Natural killer cell (primary cell): ENCODE data around the gene GSTM1. TPM values are rescaled to one million over a fixed set of nuclear protein-coding genes. Genes with fewer than 3 reads are reported as not detected.

Source experiments
- ATAC-seq, 3 donors: fragments of 150-1000 bp in 2 of 3; fragments of 200-7000 bp in 1 of 3; cut with Tn5 transposase; 1 replicate in 1 of 3; 2 replicates in 2 of 3; pipeline ENCODE4 v1.10.0; 2021; ENCODE audit warnings: mild to moderate bottlenecking in 2 of 3, moderate library complexity in 2 of 3
- DNase-seq, 2 donors: peaks; one replicate each; pipeline versions ENCODE4 v3.0.0 to v3.0.0-alpha.2; 2013 to 2021; ENCODE audit warnings: mixed read lengths in 1 of 2
- H3K27ac ChIP-seq: one replicate; pipeline ENCODE4 v1.5.1; 2013; ENCODE audit warnings: mild to moderate bottlenecking, low read length
- H3K27me3 ChIP-seq: one replicate; pipeline ENCODE4 v1.6.1; 2013; ENCODE audit warnings: low read length; ENCODE audit not compliant: control insufficient read depth, insufficient read depth
- H3K36me3 ChIP-seq: one replicate; pipeline ENCODE4 v1.6.1; 2013; ENCODE audit warnings: low read length; ENCODE audit not compliant: control insufficient read depth, insufficient read depth
- H3K4me1 ChIP-seq: one replicate; pipeline ENCODE4 v1.6.1; 2013; ENCODE audit warnings: low read length; ENCODE audit not compliant: control insufficient read depth, insufficient read depth
- H3K4me3 ChIP-seq: one replicate; pipeline ENCODE4 v1.5.1; 2013; ENCODE audit warnings: low read length
- H3K9me3 ChIP-seq: one replicate; pipeline ENCODE4 v1.6.1; 2013; ENCODE audit warnings: low read length; ENCODE audit not compliant: control insufficient read depth, insufficient read depth
- H3K27ac Mint-ChIP-seq, 2 donors: one replicate each; pipeline ENCODE4 v1.8.0; 2022; ENCODE audit warnings: mild to moderate bottlenecking in 2 of 2, mixed read lengths in 2 of 2, moderate library complexity in 1 of 2
- H3K27me3 Mint-ChIP-seq, 2 donors: one replicate each; pipeline ENCODE4 v1.8.0; 2022; ENCODE audit warnings: low read depth in 2 of 2, mixed read lengths in 2 of 2
- H3K36me3 Mint-ChIP-seq: one replicate; pipeline ENCODE4 v1.8.0; 2022; ENCODE audit warnings: mixed read lengths
- H3K4me1 Mint-ChIP-seq, 2 donors: one replicate each; pipeline ENCODE4 v1.8.0; 2022; ENCODE audit warnings: mixed read lengths in 2 of 2
- H3K4me3 Mint-ChIP-seq: one replicate; pipeline ENCODE4 v1.8.0; 2022; ENCODE audit warnings: mild to moderate bottlenecking, moderate library complexity, mixed read lengths
- H3K9me3 Mint-ChIP-seq, 2 donors: one replicate each; pipeline ENCODE4 v1.8.0; 2022; ENCODE audit warnings: mixed read lengths in 2 of 2
- CTCF ChIP-seq: fragments of 200-600 bp; IDR thresholded peaks from one replicate; pipeline ENCODE4 v1.8.0; 2022; ENCODE audit warnings: antibody characterized with exemption
- WGBS: methylation state at CpG from one replicate; pipeline ENCODE4 v1.1.7; 2013; ENCODE audit warnings: missing lambda C conversion rate; ENCODE audit not compliant: insufficient coverage; 5-methylcytosine and 5-hydroxymethylcytosine counted together
- intact Hi-C: fragments of 100-400 bp; cut with micrococcal nuclease; formaldehyde crosslinking; loops from one replicate; pipeline ENCODE4 v1.14.2; 2022
- total RNA-seq, 4 donors: library from RNA; stranded (reverse); fragments of 120-200 nt in 1 of 4; gene quantifications; one replicate each; pipeline versions ENCODE4 v1.2.3 to v1.2.4, GENCODE V29; 2013 to 2022

Gene GSTM1
- total RNA-seq, 3 donors from 2014 or later (not counting 1 experiment from before 2014, with no cell fraction given), result 31.9 to 34.7 TPM; not detected in 1

GRCh38 chr1:109722908-109723691 is 35.5 kb downstream of the GSTM1 start:
- DNase-seq (no peak), ATAC-seq (no peak)
- no peak overlapping the region for H3K27ac ChIP-seq
- Mint-ChIP-seq H3K27me3 (peaks cover 6 to 9% of the 10 kb centered on the region in 2 donors), H3K4me3 (no peak overlapping the region), H3K4me1 (no peaks in the 10 kb centered on the region), H3K9me3 (no peaks in the 10 kb centered on the region), H3K36me3 (no peaks in the 10 kb centered on the region), H3K27ac (no peak overlapping the region)
- intact Hi-C loops, result no loop called here
- no peak overlapping the region for H3K4me3 ChIP-seq
- no peaks in the 10 kb centered on the region for H3K9me3 ChIP-seq
- H3K27me3 ChIP-seq, result no peaks in the 10 kb centered on the region
- WGBS, result 96% methylated on average over 5 of the region's 7 CpGs
- H3K4me1 ChIP-seq, result no peaks in the 10 kb centered on the region
- no peaks in the 10 kb centered on the region for H3K36me3 ChIP-seq
- TF ChIP-seq CTCF, result no peak

GRCh38 chr1:109724933-109725332 is 37.3 kb downstream of the GSTM1 start:
- no peak for TF ChIP-seq CTCF
- Histone ChIP-seq H3K27me3 (no peaks in the 10 kb centered on the region), H3K4me1 (no peaks in the 10 kb centered on the region), H3K4me3 (no peak overlapping the region), H3K27ac (no peak overlapping the region), H3K36me3 (no peaks in the 10 kb centered on the region), H3K9me3 (no peaks in the 10 kb centered on the region)
- intact Hi-C loops, result no loop called here
- Mint-ChIP-seq H3K27ac (no peak overlapping the region), H3K4me1 (no peaks in the 10 kb centered on the region), H3K27me3 (peaks cover 6 to 9% of the 10 kb centered on the region in 2 donors), H3K36me3 (no peaks in the 10 kb centered on the region), H3K4me3 (no peak overlapping the region), H3K9me3 (no peaks in the 10 kb centered on the region)
- ATAC-seq (no peak), DNase-seq (no peak)
- 87% methylated on average over 4 of the region's 5 CpGs for WGBS

GRCh38 chr1:109725510-109725909 is 37.9 kb downstream of the GSTM1 start:
- no peak for ATAC-seq
- Mint-ChIP-seq H3K4me3 (no peak overlapping the region), H3K27ac (no peak overlapping the region), H3K36me3 (no peaks in the 10 kb centered on the region), H3K4me1 (no peaks in the 10 kb centered on the region), H3K9me3 (no peaks in the 10 kb centered on the region), H3K27me3 (peaks cover 6 to 13% of the 10 kb centered on the region in 2 donors)
- no peaks in the 10 kb centered on the region for H3K9me3 ChIP-seq
- no peak overlapping the region for H3K4me3 ChIP-seq
- TF ChIP-seq CTCF, result no peak
- DNase-seq, result no peak
- WGBS, result 84% methylated on average over 4 of the region's 4 CpGs
- no peaks in the 10 kb centered on the region for H3K4me1 ChIP-seq
- intact Hi-C loops, result no loop called here
- no peak overlapping the region for H3K27ac ChIP-seq
- no peaks in the 10 kb centered on the region for H3K36me3 ChIP-seq
- H3K27me3 ChIP-seq, result no peaks in the 10 kb centered on the region

- Histone ChIP-seq H3K9me3 (no peaks in the 10 kb centered on the region), H3K36me3 (no peaks in the 10 kb centered on the region), H3K4me3 (no peak overlapping the region), H3K4me1 (no peaks in the 10 kb centered on the region), H3K27ac (no peak overlapping the region), H3K27me3 (no peaks in the 10 kb centered on the region)
- no peak for ATAC-seq
- TF ChIP-seq CTCF, result no peak
- Mint-ChIP-seq H3K36me3 (no peaks in the 10 kb centered on the region), H3K4me1 (no peaks in the 10 kb centered on the region), H3K4me3 (no peak overlapping the region), H3K27ac (no peak overlapping the region), H3K9me3 (no peaks in the 10 kb centered on the region), H3K27me3 (peaks cover 8 to 18% of the 10 kb centered on the region in 2 donors)
- intact Hi-C loops, result no loop called here
- no peak for DNase-seq
- WGBS, result 88% methylated on average over 1 of the region's 1 CpG
These were observed 38.4 kb downstream of the GSTM1 start for GRCh38 chr1:109726007-109726406.
